ENCODE data around the gene AAR2. TPM values are rescaled to one million over a fixed set of nuclear protein-coding genes. Genes with fewer than 3 reads are reported as not detected.

The AAR2 gene
- total and polyA plus RNA-seq, 2 experiments from 2014 or later: 34.3 to 35.4 TPM

DNA sequence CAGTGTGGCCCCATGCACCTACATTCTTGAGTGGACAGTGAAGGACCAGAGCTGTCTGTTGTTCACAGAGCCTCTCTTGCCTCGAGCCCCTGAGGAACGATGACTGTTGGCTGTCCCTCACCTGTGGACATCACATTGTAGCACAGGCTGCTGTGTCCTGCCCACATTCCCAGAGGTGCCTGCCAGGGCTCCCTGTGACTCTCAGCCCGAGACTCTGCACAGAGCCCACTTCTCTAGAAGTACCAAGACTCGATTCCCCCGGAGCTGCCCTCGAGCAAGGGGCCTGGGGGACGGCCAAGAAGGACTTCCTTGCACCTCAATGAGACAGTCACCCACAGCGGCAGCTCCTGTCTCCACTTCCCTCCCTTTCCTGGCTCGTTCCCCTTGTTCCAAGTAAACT lies 41.3 kb downstream of the AAR2 start:
- no peaks in the 10 kb centered on the region for H3K4me1 ChIP-seq (ENCODE audit: insufficient read depth)
- H3K27me3 ChIP-seq (replicated peaks; ENCODE audit: insufficient read depth): peaks cover 69% of the 10 kb centered on the region
- in situ Hi-C loops (cut with MboI): no loop called here
- H3F3A ChIP-seq (ENCODE audit: insufficient read depth): no peaks in the 10 kb centered on the region
- H3K9ac ChIP-seq: no peak overlapping the region
- no peaks in the 10 kb centered on the region for H3K9me3 ChIP-seq (ENCODE audit: low read depth)
- DNase-seq: no peak
- no peak overlapping the region for H3K4me2 ChIP-seq (ENCODE audit: unreplicated experiment)
- H3K27ac ChIP-seq: no peak overlapping the region
- H3K79me2 ChIP-seq (ENCODE audit: insufficient read depth): no peaks in the 10 kb centered on the region
- no peaks in the 10 kb centered on the region for H3K36me3 ChIP-seq (ENCODE audit: low read depth)
- TF ChIP-seq EZH2 (IDR thresholded peaks at IDR 0.05; ENCODE audit: insufficient read depth, poor library complexity, severe bottlenecking) (no peak), EZH2phosphoT487 (IDR thresholded peaks at IDR 0.05; ENCODE audit: insufficient read depth, low read depth) (no peak)
- WGBS, 2 experiments (ENCODE audit: low coverage in 1 of 2, low lambda C conversion rate in 2 of 2, missing lambda C conversion rate in 2 of 2): 32 to 36% methylated on average over 9 of the region's 9 CpGs
- no peak overlapping the region for H3K4me3 ChIP-seq
- no peaks in the 10 kb centered on the region for H4K20me1 ChIP-seq (ENCODE audit: insufficient read depth)
- H2AFZ ChIP-seq: no peak overlapping the region
- no peaks in the 10 kb centered on the region for H3K9me2 ChIP-seq (ENCODE audit: insufficient read depth)

DNA sequence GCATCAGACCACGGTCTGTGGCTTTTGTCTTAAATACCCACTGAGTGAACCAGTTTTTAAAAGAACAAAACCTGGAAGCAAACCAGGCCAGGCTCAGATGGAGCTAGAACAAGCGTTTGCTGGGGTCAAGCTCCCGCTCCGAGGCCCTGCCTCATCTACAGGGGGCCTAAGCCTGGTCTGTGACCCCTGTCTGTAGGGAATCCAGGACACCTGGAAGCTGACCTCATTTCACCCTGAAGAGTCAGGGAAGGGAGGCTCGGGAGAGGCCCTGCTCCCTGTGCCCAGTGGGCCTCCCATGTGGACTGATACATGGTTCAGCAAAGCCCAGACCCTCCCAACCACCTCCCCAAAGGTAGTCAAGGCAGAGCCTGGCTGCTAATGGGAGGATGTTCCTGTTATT lies 43.1 kb downstream of the AAR2 start:
- 28 to 31% methylated on average over 4 to 5 of the region's 5 CpGs for WGBS, 2 experiments (ENCODE audit: low coverage in 1 of 2, low lambda C conversion rate in 2 of 2, missing lambda C conversion rate in 2 of 2)

DNA sequence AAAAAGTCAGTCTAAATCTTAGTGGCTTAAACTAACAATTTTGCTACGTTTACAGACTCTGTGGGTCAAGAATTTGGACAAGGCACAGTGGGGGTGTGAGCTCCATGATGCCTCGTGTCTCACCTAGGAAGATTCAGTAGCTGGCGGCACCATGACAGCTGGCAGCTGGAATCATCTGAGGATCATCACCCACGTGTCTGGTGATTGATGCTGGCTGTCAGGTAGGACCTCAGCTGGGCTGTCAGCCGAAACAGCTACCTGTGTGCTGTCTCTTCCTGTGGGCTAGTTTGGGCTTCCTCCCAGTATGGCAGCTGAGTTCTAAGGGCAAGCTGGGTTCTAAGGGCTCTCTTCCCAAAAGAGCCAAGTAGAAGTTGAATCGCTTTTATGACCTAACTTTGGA lies 43.5 kb downstream of the AAR2 start:
- Histone ChIP-seq H3F3A (ENCODE audit: insufficient read depth) (no peaks in the 10 kb centered on the region), H3K27me3 (replicated peaks; ENCODE audit: insufficient read depth) (peaks cover 76% of the 10 kb centered on the region), H3K79me2 (ENCODE audit: insufficient read depth) (no peaks in the 10 kb centered on the region), H3K9ac (no peak overlapping the region), H3K9me3 (ENCODE audit: low read depth) (no peaks in the 10 kb centered on the region), H2AFZ (no peak overlapping the region), H3K27ac (no peak overlapping the region), H3K4me1 (ENCODE audit: insufficient read depth) (no peaks in the 10 kb centered on the region), H3K9me2 (ENCODE audit: insufficient read depth) (no peaks in the 10 kb centered on the region), H3K36me3 (ENCODE audit: low read depth) (no peaks in the 10 kb centered on the region), H3K4me2 (ENCODE audit: unreplicated experiment) (no peak overlapping the region), H3K4me3 (no peak overlapping the region), H4K20me1 (ENCODE audit: insufficient read depth) (no peaks in the 10 kb centered on the region)
- in situ Hi-C loops (cut with MboI): no loop called here
- no peak for DNase-seq
- TF ChIP-seq EZH2 (IDR thresholded peaks at IDR 0.05; ENCODE audit: insufficient read depth, poor library complexity, severe bottlenecking): no peak
- no peak for TF ChIP-seq EZH2phosphoT487 (IDR thresholded peaks at IDR 0.05; ENCODE audit: insufficient read depth, low read depth)
- WGBS, 2 experiments (ENCODE audit: low coverage in 1 of 2, low lambda C conversion rate in 2 of 2, missing lambda C conversion rate in 2 of 2): 40 to 42% methylated on average over 6 of the region's 6 CpGs

More for the DNA sequence above, 43.1 kb downstream of the AAR2 start:
- Histone ChIP-seq H3F3A (ENCODE audit: insufficient read depth) (no peaks in the 10 kb centered on the region), H3K9ac (no peak overlapping the region), H4K20me1 (ENCODE audit: insufficient read depth) (no peaks in the 10 kb centered on the region), H3K27me3 (replicated peaks; ENCODE audit: insufficient read depth) (peaks cover 77% of the 10 kb centered on the region), H3K9me2 (ENCODE audit: insufficient read depth) (no peaks in the 10 kb centered on the region), H3K4me1 (ENCODE audit: insufficient read depth) (no peaks in the 10 kb centered on the region), H2AFZ (no peak overlapping the region), H3K79me2 (ENCODE audit: insufficient read depth) (no peaks in the 10 kb centered on the region), H3K9me3 (ENCODE audit: low read depth) (no peaks in the 10 kb centered on the region), H3K4me2 (ENCODE audit: unreplicated experiment) (no peak overlapping the region), H3K36me3 (ENCODE audit: low read depth) (no peaks in the 10 kb centered on the region), H3K27ac (no peak overlapping the region), H3K4me3 (no peak overlapping the region)
- no peak for DNase-seq
- in situ Hi-C loops (cut with MboI): no loop called here
- TF ChIP-seq EZH2phosphoT487 (IDR thresholded peaks at IDR 0.05; ENCODE audit: insufficient read depth, low read depth) (no peak), EZH2 (IDR thresholded peaks at IDR 0.05; ENCODE audit: insufficient read depth, poor library complexity, severe bottlenecking) (no peak)

DNA sequence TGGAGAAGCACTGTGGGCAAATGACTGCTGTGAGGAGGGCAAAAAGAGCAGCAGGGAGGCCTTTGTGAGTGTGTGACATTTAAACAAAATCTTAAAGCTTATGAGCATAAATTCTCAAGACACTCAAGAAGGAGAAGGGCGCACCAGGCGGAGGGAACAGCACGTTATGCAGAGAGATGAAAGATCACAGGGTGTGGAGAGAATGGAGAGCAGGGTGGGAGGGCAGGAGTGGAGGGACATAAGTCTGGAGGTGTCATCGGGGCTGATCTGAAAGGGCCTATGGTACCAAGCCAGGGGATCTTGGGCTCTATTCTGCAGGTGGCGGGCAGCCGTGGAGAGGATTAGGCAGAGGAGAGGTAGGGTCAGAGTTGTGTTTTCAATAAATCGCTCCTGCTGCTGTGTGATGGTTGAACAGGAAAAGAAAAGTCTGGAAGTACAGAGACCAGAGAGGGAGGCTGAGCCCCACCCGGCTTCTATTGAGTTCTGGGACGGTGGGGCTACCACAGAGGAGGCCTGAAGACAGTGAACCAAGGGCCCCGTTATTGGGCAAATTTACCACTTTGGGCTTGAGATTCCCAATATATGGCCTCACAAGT lies 45.6 kb downstream of the AAR2 start:
- H3K9ac ChIP-seq: no peak overlapping the region
- H4K20me1 ChIP-seq (ENCODE audit: insufficient read depth): no peaks in the 10 kb centered on the region
- H3F3A ChIP-seq (ENCODE audit: insufficient read depth): no peaks in the 10 kb centered on the region
- H3K4me1 ChIP-seq (ENCODE audit: insufficient read depth): no peaks in the 10 kb centered on the region
- no peak overlapping the region for H3K27ac ChIP-seq
- 53 to 61% methylated on average over 9 to 10 of the region's 10 CpGs for WGBS, 2 experiments (ENCODE audit: low coverage in 1 of 2, low lambda C conversion rate in 2 of 2, missing lambda C conversion rate in 2 of 2)
- no peak overlapping the region for H3K4me2 ChIP-seq (ENCODE audit: unreplicated experiment)
- no peak overlapping the region for H3K4me3 ChIP-seq
- peaks cover 78% of the 10 kb centered on the region for H3K27me3 ChIP-seq (replicated peaks; ENCODE audit: insufficient read depth)
- H3K79me2 ChIP-seq (ENCODE audit: insufficient read depth): no peaks in the 10 kb centered on the region
- in situ Hi-C loops (cut with MboI): no loop called here
- no peaks in the 10 kb centered on the region for H3K9me2 ChIP-seq (ENCODE audit: insufficient read depth)
- no peaks in the 10 kb centered on the region for H3K36me3 ChIP-seq (ENCODE audit: low read depth)
- TF ChIP-seq EZH2 (IDR thresholded peaks at IDR 0.05; ENCODE audit: insufficient read depth, poor library complexity, severe bottlenecking) (no peak), EZH2phosphoT487 (IDR thresholded peaks at IDR 0.05; ENCODE audit: insufficient read depth, low read depth) (no peak)
- no peak for DNase-seq
- no peaks in the 10 kb centered on the region for H3K9me3 ChIP-seq (ENCODE audit: low read depth)
- H2AFZ ChIP-seq: no peak overlapping the region

DNA sequence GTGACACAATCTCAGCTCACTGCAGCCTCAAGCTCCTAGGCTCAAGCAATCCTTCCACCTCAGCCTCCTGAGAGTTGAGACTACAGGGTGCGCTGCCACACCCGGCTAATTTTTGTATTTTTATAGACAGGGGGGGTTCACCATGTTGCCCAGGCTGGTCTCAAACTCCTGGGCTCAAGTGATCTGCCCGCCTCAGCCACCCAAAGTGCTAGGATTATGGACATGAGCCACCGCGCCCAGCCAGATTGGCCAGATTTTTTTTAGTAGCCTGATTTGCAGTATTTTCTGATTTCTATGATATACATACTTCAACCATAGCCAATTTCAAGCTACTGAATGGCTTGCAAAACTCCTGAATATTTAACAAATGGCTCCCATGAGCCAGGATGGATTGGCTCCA lies 48.5 kb downstream of the AAR2 start:
- no peak overlapping the region for H3K4me3 ChIP-seq
- H3K4me1 ChIP-seq (ENCODE audit: insufficient read depth): no peaks in the 10 kb centered on the region
- H2AFZ ChIP-seq: no peak overlapping the region
- H3K27me3 ChIP-seq (replicated peaks; ENCODE audit: insufficient read depth): peaks cover 65% of the 10 kb centered on the region
- no peaks in the 10 kb centered on the region for H3K79me2 ChIP-seq (ENCODE audit: insufficient read depth)
- in situ Hi-C loops (cut with MboI): no loop called here
- H3K9ac ChIP-seq: no peak overlapping the region
- TF ChIP-seq EZH2 (IDR thresholded peaks at IDR 0.05; ENCODE audit: insufficient read depth, poor library complexity, severe bottlenecking) (no peak), EZH2phosphoT487 (IDR thresholded peaks at IDR 0.05; ENCODE audit: insufficient read depth, low read depth) (no peak)
- H3F3A ChIP-seq (ENCODE audit: insufficient read depth): no peaks in the 10 kb centered on the region
- no peaks in the 10 kb centered on the region for H3K9me2 ChIP-seq (ENCODE audit: insufficient read depth)
- H3K27ac ChIP-seq: no peak overlapping the region
- no peaks in the 10 kb centered on the region for H4K20me1 ChIP-seq (ENCODE audit: insufficient read depth)
- H3K9me3 ChIP-seq (ENCODE audit: low read depth): no peaks in the 10 kb centered on the region
- no peaks in the 10 kb centered on the region for H3K36me3 ChIP-seq (ENCODE audit: low read depth)
- no peak overlapping the region for H3K4me2 ChIP-seq (ENCODE audit: unreplicated experiment)
- WGBS, 2 experiments (ENCODE audit: low coverage in 1 of 2, low lambda C conversion rate in 2 of 2, missing lambda C conversion rate in 2 of 2): 50 to 59% methylated on average over 5 of the region's 5 CpGs
- DNase-seq: no peak

Data from GM23248 (cell line).